WERI-Rb-1 (cell line): Measurements from ENCODE around the gene STX7.

Experiments used
- DNase-seq: peaks from one replicate; pipeline ENCODE4 v3.0.0-alpha.2; 2020
- H3K27ac ChIP-seq: fragments of 250-450 bp; sonication (Bioruptor Pico); 2 replicates; pipeline ENCODE4 v1.5.1; 2020; ENCODE audit warnings: mild to moderate bottlenecking, moderate library complexity
- H3K27me3 ChIP-seq: fragments of 250-450 bp; sonication (Bioruptor Pico); 2 replicates; pipeline ENCODE4 v1.5.1; 2021; ENCODE audit warnings: mild to moderate bottlenecking, low read depth, moderate library complexity; ENCODE audit not compliant: insufficient read depth, severe bottlenecking
- H3K36me3 ChIP-seq: fragments of 250-450 bp; sonication (Bioruptor Pico); 2 replicates; pipeline ENCODE4 v1.5.1; 2020; ENCODE audit warnings: mild to moderate bottlenecking, moderate library complexity
- H3K4me3 ChIP-seq: 2 replicates; pipeline ENCODE4 v1.5.1; 2011; ENCODE audit warnings: low read depth, mild to moderate bottlenecking, control low read depth, low read length
- H3K9me3 ChIP-seq: fragments of 250-450 bp; sonication (Bioruptor Pico); 2 replicates; pipeline ENCODE4 v1.5.1; 2021; ENCODE audit warnings: mild to moderate bottlenecking, moderate library complexity; ENCODE audit not compliant: severe bottlenecking
- CTCF ChIP-seq: IDR thresholded peaks from 2 replicates; pipeline ENCODE4 v1.5.1; 2011; ENCODE audit warnings: low read depth, mild to moderate bottlenecking, control low read depth, inconsistent platforms, low read length

STX7 gene

DNA sequence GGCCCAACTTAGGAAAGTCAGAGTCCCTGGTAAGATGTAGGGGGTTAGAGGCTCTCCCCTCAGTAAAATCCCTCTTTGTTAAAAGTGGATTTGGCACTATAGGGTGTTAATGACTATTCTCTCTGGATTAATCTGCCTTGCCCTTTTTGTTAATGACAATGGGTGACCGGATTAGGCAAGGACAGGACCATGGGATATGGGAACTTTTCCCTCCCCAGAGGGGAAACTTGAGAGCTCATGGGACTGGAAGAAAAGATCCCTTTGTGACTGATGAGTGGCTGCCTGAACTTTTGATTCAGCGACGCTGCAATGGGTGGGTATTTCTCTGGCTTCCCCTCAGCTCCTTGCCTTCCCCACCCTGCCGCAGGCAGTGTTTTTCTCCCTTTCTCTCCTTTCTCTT is 12.9 kb upstream of the STX7 start:
- Histone ChIP-seq H3K4me3 (no peak overlapping the region), H3K36me3 (no peaks in the 10 kb centered on the region), H3K9me3 (no peaks in the 10 kb centered on the region), H3K27me3 (peaks cover 82% of the 10 kb centered on the region), H3K27ac (no peak overlapping the region)
- no peak for TF ChIP-seq CTCF
- no peak for DNase-seq

DNA sequence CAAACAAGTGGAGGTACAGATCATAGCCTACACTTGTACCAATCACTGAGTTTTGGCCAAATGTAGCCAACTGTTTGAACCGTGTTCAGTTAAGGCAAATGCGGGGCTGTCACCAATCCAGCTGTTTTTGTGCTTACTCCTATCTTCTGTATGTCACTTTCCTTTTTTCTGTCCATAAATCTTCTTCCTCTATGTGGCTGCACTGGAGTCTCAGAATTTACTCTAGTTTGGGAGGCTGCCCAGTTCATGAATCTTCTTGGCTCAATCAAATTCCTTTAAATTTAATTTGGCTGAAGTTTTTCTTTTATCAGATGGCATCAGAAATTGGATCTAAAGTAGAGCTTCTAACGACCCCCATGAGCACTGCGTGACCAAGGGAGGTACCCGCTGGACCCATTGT is 11.7 kb upstream of the STX7 start:
- Histone ChIP-seq H3K27ac (no peak overlapping the region), H3K27me3 (peaks cover 92% of the 10 kb centered on the region), H3K9me3 (no peaks in the 10 kb centered on the region), H3K4me3 (no peak overlapping the region), H3K36me3 (no peaks in the 10 kb centered on the region)
- no peak for TF ChIP-seq CTCF
- no peak for DNase-seq

DNA sequence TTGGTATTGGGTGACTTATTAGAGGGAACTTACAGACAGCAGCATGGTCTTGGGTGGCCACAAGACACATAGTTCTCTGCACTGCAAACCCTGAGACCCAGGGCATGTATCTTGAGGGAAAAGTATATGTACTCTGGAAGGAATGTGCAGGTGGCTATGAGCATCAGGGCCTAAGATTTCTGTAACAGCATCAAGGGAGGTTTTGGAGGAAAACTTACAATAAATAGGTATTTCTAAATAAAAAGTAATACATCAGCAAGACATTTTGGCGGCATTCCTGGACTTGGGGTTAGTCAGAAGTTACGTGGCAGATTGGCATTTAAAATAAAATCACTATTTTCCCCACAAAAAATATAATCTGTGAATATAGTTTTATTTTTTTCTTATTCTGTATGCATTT is 8.0 kb upstream of the STX7 start:
- peaks cover 79% of the 10 kb centered on the region for H3K27me3 ChIP-seq
- no peak overlapping the region for H3K27ac ChIP-seq
- no peak overlapping the region for H3K4me3 ChIP-seq
- H3K9me3 ChIP-seq, result no peaks in the 10 kb centered on the region
- DNase-seq, result no peak
- no peaks in the 10 kb centered on the region for H3K36me3 ChIP-seq
- TF ChIP-seq CTCF, result no peak

DNA sequence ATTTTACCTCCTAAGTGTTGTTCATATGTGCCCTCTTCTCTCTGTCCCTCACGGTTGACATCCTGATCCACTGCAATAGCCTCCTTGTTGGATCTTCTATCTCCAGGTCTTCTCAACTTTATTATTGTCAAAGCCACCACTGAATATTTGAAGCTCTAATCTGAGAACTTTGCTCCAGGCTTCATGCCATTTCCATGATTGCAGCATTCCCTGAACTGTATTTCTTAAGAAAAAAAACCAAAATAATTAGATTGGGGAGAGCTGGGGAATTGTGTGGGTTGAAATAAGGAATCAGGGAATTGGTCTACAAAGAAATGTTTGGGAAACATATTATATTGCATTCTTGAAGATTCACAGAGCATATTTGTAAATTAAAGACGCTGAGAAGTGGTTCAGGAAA is 2.5 kb upstream of the STX7 start:
- no peak for DNase-seq
- peaks cover 53% of the 10 kb centered on the region for H3K27me3 ChIP-seq
- no peaks in the 10 kb centered on the region for H3K9me3 ChIP-seq
- H3K36me3 ChIP-seq, result peaks cover 3% of the 10 kb centered on the region; the same call in 1 of the 2 replicates
- TF ChIP-seq CTCF, result no peak
- no peak overlapping the region for H3K27ac ChIP-seq
- H3K4me3 ChIP-seq, result no peak overlapping the region

GRCh38 chr6:132513831-132514545 is 1.1 kb upstream of the STX7 start:
- no peak overlapping the region for H3K27ac ChIP-seq
- no peak overlapping the region for H3K4me3 ChIP-seq
- H3K9me3 ChIP-seq, result no peaks in the 10 kb centered on the region
- peaks cover 3% of the 10 kb centered on the region; the same call in 1 of the 2 replicates for H3K36me3 ChIP-seq
- H3K27me3 ChIP-seq, result peaks cover 45% of the 10 kb centered on the region
- no peak for TF ChIP-seq CTCF
- no peak for DNase-seq

DNA sequence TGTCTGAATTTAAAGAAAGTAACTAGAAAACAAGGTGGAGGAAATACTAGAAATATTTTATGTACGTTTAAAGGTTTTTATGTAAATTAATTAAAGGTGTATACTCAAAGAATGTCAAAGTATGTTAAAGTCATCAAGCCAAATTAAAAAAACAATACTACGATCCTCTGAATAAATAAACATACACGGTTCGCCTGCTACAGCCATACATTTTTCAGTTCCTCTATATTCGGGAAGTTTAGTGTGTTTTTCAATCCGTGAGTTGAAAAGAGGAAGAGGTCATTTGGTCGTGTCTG is 626 bp downstream of the STX7 start:
- no peak for TF ChIP-seq CTCF
- Histone ChIP-seq H3K27me3 (peaks cover 36% of the 10 kb centered on the region), H3K27ac (no peak overlapping the region), H3K4me3 (peak overlapping the region; percentile 77), H3K36me3 (peaks cover 3% of the 10 kb centered on the region; the same call in 1 of the 2 replicates), H3K9me3 (no peaks in the 10 kb centered on the region)
- no peak for DNase-seq
